SU-DHL-6 (cell line): ENCODE measurements around the gene RAD51B.

Source experiments
- CTCF ChIP-seq: fragments of 200-600 bp; sonication (generic); IDR thresholded peaks from one replicate; pipeline ENCODE4 v1.5.1; 2017; ENCODE audit warnings: antibody characterized with exemption, mild to moderate bottlenecking, low read length, moderate library complexity; ENCODE audit not compliant: insufficient read depth, poor library complexity, severe bottlenecking
- EZH2phosphoT487 ChIP-seq: fragments of 200-600 bp; sonication (generic), shearing (Covaris generic); conservative IDR thresholded peaks from 2 replicates; pipeline ENCODE4 v1.6.1; 2018; ENCODE audit warnings: mild to moderate bottlenecking, antibody characterized with exemption, low read length, moderate library complexity, mixed read lengths

GRCh38 chr14:68518761-68519670 is 699.4 kb downstream of the RAD51B start:
- no peak for TF ChIP-seq CTCF
- no peak for TF ChIP-seq EZH2phosphoT487
